HUES48 (cell line): ENCODE results near the gene FAT1.
"Not testable (repeated sequence)": the region's sequence is repeated elsewhere in the genome, so short reads cannot be mapped to it uniquely, and the experiment has no call there.

Experiments used
- H3K27ac ChIP-seq: one replicate; pipeline ENCODE4 v1.7.0; 2013; ENCODE audit warnings: low read depth, low read length, inconsistent platforms
- H3K27me3 ChIP-seq: 2 replicates; pipeline ENCODE4 v1.6.1; 2013; ENCODE audit warnings: mild to moderate bottlenecking, low read length; ENCODE audit not compliant: control insufficient read depth, insufficient read depth
- H3K36me3 ChIP-seq: 2 replicates; pipeline ENCODE4 v1.6.1; 2013; ENCODE audit warnings: low read length; ENCODE audit not compliant: control insufficient read depth, insufficient read depth
- H3K4me1 ChIP-seq: 2 replicates; pipeline ENCODE4 v1.6.1; 2013; ENCODE audit warnings: mild to moderate bottlenecking, low read length; ENCODE audit not compliant: control insufficient read depth, insufficient read depth
- H3K4me3 ChIP-seq: 2 replicates; pipeline ENCODE4 v1.5.1; 2013; ENCODE audit warnings: mild to moderate bottlenecking, low read depth, low read length
- H3K9ac ChIP-seq: 2 replicates; pipeline ENCODE4 v1.6.1; 2013; ENCODE audit warnings: mild to moderate bottlenecking, low read depth, low read length, moderate library complexity
- H3K9me3 ChIP-seq: 2 replicates; pipeline ENCODE4 v1.6.1; 2013; ENCODE audit warnings: low read length; ENCODE audit not compliant: control insufficient read depth, insufficient read depth

Gene FAT1

GRCh38 chr4:186762361-186762760 is 38.7 kb upstream of the FAT1 start:
- Histone ChIP-seq H3K4me3 (no peak overlapping the region), H3K9ac (no peak overlapping the region), H3K27me3 (no peaks in the 10 kb centered on the region), H3K36me3 (no peaks in the 10 kb centered on the region), H3K27ac (no peak overlapping the region), H3K4me1 (no peaks in the 10 kb centered on the region), H3K9me3 (no peaks in the 10 kb centered on the region)

GRCh38 chr4:186761956-186762355 is 38.3 kb upstream of the FAT1 start:
- not testable (repeated sequence) for H3K27ac ChIP-seq, H3K36me3 ChIP-seq, H3K4me3 ChIP-seq, H3K4me1 ChIP-seq, H3K27me3 ChIP-seq, H3K9ac ChIP-seq, H3K9me3 ChIP-seq

DNA sequence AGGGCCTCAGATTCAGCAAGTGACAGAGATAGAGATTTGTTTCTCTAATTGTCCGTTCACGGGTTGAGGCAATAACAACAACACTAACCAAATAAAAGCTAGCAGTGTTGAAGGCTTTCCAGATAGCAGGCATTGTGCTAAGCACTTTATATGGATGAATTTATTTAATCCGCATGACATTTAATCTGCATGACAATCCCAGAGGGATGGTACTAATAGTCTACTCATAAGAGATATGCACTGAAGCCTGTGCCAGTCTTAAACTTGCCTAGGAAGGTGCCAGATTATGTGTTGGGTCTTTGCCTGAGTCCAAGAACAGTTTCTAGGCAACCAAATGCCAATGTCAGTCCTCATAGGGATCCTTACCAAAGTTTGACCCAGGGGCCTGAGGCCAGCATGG is 37.7 kb upstream of the FAT1 start:
- no peak overlapping the region for H3K4me3 ChIP-seq

DNA sequence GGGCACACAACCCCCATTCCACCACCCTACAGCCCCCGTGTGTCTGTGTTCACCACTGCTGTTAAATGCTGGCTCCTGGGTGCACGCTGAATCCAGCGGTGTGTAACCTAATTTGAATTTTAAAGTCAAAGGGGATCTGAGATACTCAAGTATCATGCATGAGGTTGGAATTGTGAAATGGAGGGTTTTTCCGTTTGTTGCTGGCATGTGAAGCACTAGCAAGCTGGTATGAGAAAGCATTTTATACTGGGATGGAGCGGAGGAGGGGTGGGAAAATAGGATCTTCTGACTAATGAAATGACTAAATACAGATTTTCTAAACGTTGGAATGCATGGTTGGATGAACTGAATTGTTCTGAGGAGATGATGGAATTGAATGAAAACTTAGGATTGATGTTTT is 36.9 kb upstream of the FAT1 start:
- no peaks in the 10 kb centered on the region for H3K36me3 ChIP-seq
- no peaks in the 10 kb centered on the region for H3K4me1 ChIP-seq
- H3K27ac ChIP-seq = no peak overlapping the region
- H3K4me3 ChIP-seq = no peak overlapping the region
- no peak overlapping the region for H3K9ac ChIP-seq
- H3K9me3 ChIP-seq = no peaks in the 10 kb centered on the region
- H3K27me3 ChIP-seq = no peaks in the 10 kb centered on the region

More for the DNA sequence above, 37.7 kb upstream of the FAT1 start:
- H3K4me1 ChIP-seq = no peaks in the 10 kb centered on the region
- H3K27me3 ChIP-seq = no peaks in the 10 kb centered on the region
- H3K9ac ChIP-seq = no peak overlapping the region
- no peaks in the 10 kb centered on the region for H3K36me3 ChIP-seq
- no peaks in the 10 kb centered on the region for H3K9me3 ChIP-seq
- H3K27ac ChIP-seq = no peak overlapping the region

DNA sequence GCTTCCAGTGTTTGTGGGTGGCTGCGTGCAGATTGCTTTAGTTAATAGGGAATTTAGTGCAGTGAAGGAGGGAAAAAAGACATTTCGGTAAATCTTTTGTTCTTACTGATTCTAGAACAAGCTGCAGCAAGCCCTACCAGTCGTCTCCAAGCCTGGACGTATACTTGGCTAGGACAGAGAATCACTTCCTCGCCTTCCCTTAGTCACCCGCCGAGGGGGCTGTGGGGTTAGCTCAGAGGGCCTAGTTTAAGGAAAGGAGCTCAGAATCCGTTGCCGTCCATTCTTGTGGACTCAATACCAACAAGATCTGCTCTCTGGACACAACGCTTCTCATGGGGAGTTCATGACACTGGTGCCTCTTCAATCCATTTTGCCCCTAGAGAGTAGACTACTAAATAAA is 36.3 kb upstream of the FAT1 start:
- Histone ChIP-seq H3K27ac (no peak overlapping the region), H3K36me3 (no peaks in the 10 kb centered on the region), H3K9ac (no peak overlapping the region), H3K4me1 (no peaks in the 10 kb centered on the region), H3K4me3 (no peak overlapping the region), H3K27me3 (no peaks in the 10 kb centered on the region), H3K9me3 (no peaks in the 10 kb centered on the region)

GRCh38 chr4:186758929-186759682 is 35.5 kb upstream of the FAT1 start:
- Histone ChIP-seq H3K9ac (no peak overlapping the region), H3K27ac (no peak overlapping the region), H3K9me3 (no peaks in the 10 kb centered on the region), H3K36me3 (no peaks in the 10 kb centered on the region), H3K27me3 (no peaks in the 10 kb centered on the region), H3K4me1 (no peaks in the 10 kb centered on the region), H3K4me3 (no peak overlapping the region)

- H3K4me3 ChIP-seq = no peak overlapping the region
- no peaks in the 10 kb centered on the region for H3K4me1 ChIP-seq
- H3K27ac ChIP-seq = no peak overlapping the region
- H3K9ac ChIP-seq = no peak overlapping the region
- H3K27me3 ChIP-seq = no peaks in the 10 kb centered on the region
- no peaks in the 10 kb centered on the region for H3K9me3 ChIP-seq
- no peaks in the 10 kb centered on the region for H3K36me3 ChIP-seq
These were observed 34.2 kb upstream of the FAT1 start for GRCh38 chr4:186757696-186758355.

GRCh38 chr4:186756550-186756949 is 32.9 kb upstream of the FAT1 start:
- H3K4me1 ChIP-seq, H3K9me3 ChIP-seq, H3K36me3 ChIP-seq, H3K27me3 ChIP-seq, H3K9ac ChIP-seq, H3K27ac ChIP-seq, H3K4me3 ChIP-seq: not testable (repeated sequence)

- Histone ChIP-seq H3K27me3 (no peaks in the 10 kb centered on the region), H3K36me3 (no peaks in the 10 kb centered on the region), H3K9me3 (no peaks in the 10 kb centered on the region), H3K4me1 (no peaks in the 10 kb centered on the region), H3K27ac (no peak overlapping the region), H3K4me3 (no peak overlapping the region), H3K9ac (no peak overlapping the region)
These were observed 32.2 kb upstream of the FAT1 start for GRCh38 chr4:186755550-186756519.

GRCh38 chr4:186754976-186755375 is 31.3 kb upstream of the FAT1 start:
- Histone ChIP-seq H3K9me3 (no peaks in the 10 kb centered on the region), H3K4me3 (no peak overlapping the region), H3K27ac (no peak overlapping the region), H3K9ac (no peak overlapping the region), H3K27me3 (no peaks in the 10 kb centered on the region), H3K36me3 (no peaks in the 10 kb centered on the region), H3K4me1 (no peaks in the 10 kb centered on the region)

DNA sequence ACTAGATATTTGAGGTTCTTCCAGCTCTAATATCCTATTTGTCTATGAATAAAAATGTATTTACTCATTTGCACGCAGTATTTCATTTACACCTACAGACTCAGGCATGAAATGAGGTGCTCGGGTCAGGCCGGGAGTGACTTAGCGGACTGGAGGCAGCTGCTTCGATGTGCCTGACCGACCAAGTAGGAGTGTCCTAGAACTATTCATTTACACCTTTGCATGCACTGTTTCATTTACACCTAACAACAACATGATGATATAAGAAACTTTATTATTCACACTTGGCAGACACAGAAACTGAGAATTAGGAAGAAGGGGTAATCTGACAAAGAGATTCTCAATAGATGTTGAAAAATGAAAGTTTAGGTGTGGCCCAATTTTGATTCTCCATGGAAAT is 28.7 kb upstream of the FAT1 start:
- H3K36me3 ChIP-seq = no peaks in the 10 kb centered on the region
- no peak overlapping the region for H3K9ac ChIP-seq
- H3K27ac ChIP-seq = no peak overlapping the region
- H3K4me1 ChIP-seq = no peaks in the 10 kb centered on the region
- H3K4me3 ChIP-seq = no peak overlapping the region
- no peaks in the 10 kb centered on the region for H3K27me3 ChIP-seq
- no peaks in the 10 kb centered on the region for H3K9me3 ChIP-seq
